Measurements from ENCODE around the gene TBC1D13. TPM values are rescaled to one million over a fixed set of nuclear protein-coding genes. Genes with fewer than 3 reads are reported as not detected.
A peak's percentile ranks its signal among the peaks of the same experiment; 100 is the strongest.

TBC1D13 gene
- total RNA-seq, 3 donors from 2014 or later (not counting 1 experiment from before 2014, with no cell fraction given) = 31.5 to 34.5 (median 33.7) TPM

DNA sequence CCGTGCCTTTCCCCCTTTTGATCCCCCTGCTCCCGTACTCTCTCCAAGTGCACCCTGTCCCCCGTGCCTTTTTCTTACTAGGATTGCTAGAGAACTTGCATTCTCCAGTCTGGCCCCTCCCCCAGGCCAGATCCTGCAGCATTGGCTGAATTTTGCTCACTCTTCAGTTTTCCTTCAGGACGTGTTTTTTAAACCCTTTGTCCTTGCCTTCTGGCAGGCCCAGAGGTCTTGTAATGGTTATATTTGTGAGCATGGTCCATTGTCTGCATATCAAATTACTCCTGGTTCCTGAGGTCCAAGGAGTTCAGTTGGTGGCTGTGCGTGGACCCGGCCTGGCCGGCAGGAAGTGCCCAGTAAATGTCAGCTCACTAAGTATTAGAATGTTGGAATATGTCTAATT is 606 bp downstream of the TBC1D13 start:
- under 1% methylated on average over 6 of the region's 7 CpGs for WGBS (ENCODE audit: insufficient coverage)
- no peaks in the 10 kb centered on the region for H3K9me3 Mint-ChIP-seq
- peak in 1 of 2 donors; percentile 37 for DNase-seq

DNA sequence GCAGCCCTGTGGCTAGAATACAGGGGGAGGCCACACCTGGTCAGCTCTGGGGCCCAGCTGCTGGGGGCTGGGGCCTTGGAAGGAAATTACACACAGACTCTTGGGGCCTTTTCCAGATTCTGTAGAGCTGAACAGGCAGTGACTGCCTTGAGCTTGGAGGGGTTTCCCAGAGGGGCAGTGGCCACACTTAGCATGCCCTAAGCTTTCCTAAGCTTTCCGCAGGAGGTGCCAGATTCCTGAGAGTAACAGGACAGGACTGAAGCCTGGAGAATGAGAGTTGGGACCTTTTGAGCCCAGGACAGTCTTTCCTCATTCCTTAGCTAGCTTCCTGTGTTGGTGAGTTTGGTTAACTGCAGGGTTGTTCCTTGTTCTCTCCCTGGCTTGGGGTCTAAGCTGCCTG is 1.4 kb downstream of the TBC1D13 start:
- H3K4me3 ChIP-seq (ENCODE audit: low read length) = no peak overlapping the region
- WGBS (ENCODE audit: insufficient coverage) = 100% methylated on average over 1 of the region's 1 CpG
- peaks cover 31% of the 10 kb centered on the region for H3K36me3 ChIP-seq (ENCODE audit: control insufficient read depth, insufficient read depth, low read length)
- peak overlapping the region; percentile 96 for H3K4me3 Mint-ChIP-seq
- peaks cover 19% of the 10 kb centered on the region for H3K4me1 ChIP-seq (ENCODE audit: control insufficient read depth, insufficient read depth, low read length)
- H3K27ac ChIP-seq (ENCODE audit: low read length) = no peak overlapping the region
- peaks cover 24 to 38% of the 10 kb centered on the region in 2 donors for H3K4me1 Mint-ChIP-seq
- ATAC-seq (no peak), DNase-seq (no peak)
- H3K27me3 Mint-ChIP-seq (ENCODE audit: low read depth in 2 of 2) = no peaks in the 10 kb centered on the region
- intact Hi-C loops (cut with micrococcal nuclease) = no loop called here
- no peaks in the 10 kb centered on the region for H3K27me3 ChIP-seq (ENCODE audit: control insufficient read depth, insufficient read depth, low read length)
- H3K36me3 Mint-ChIP-seq = peaks cover 6% of the 10 kb centered on the region
- TF ChIP-seq, protein P1, sequence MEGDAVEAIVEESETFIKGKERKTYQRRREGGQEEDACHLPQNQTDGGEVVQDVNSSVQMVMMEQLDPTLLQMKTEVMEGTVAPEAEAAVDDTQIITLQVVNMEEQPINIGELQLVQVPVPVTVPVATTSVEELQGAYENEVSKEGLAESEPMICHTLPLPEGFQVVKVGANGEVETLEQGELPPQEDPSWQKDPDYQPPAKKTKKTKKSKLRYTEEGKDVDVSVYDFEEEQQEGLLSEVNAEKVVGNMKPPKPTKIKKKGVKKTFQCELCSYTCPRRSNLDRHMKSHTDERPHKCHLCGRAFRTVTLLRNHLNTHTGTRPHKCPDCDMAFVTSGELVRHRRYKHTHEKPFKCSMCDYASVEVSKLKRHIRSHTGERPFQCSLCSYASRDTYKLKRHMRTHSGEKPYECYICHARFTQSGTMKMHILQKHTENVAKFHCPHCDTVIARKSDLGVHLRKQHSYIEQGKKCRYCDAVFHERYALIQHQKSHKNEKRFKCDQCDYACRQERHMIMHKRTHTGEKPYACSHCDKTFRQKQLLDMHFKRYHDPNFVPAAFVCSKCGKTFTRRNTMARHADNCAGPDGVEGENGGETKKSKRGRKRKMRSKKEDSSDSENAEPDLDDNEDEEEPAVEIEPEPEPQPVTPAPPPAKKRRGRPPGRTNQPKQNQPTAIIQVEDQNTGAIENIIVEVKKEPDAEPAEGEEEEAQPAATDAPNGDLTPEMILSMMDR (IDR thresholded peaks at IDR 0.05) = no peak
- H3K9me3 ChIP-seq (ENCODE audit: control insufficient read depth, insufficient read depth, low read length) = no peaks in the 10 kb centered on the region
- no peaks in the 10 kb centered on the region for H3K9me3 Mint-ChIP-seq
- H3K27ac Mint-ChIP-seq = peak overlapping the region; percentile 86 to 91

More for the DNA sequence above, 606 bp downstream of the TBC1D13 start:
- peak overlapping the region; percentile 96 for H3K4me3 Mint-ChIP-seq
- peak overlapping the region; percentile 66 for H3K27ac ChIP-seq (ENCODE audit: low read length)
- H3K4me1 Mint-ChIP-seq = peaks cover 19 to 32% of the 10 kb centered on the region in 2 donors
- TF ChIP-seq, protein P1 (IDR thresholded peaks at IDR 0.05) = no peak
- no peaks in the 10 kb centered on the region for H3K9me3 ChIP-seq (ENCODE audit: control insufficient read depth, insufficient read depth, low read length)
- H3K36me3 Mint-ChIP-seq = peaks cover under 1% of the 10 kb centered on the region
- no peaks in the 10 kb centered on the region for H3K27me3 Mint-ChIP-seq (ENCODE audit: low read depth in 2 of 2)
- peaks cover 19% of the 10 kb centered on the region for H3K4me1 ChIP-seq (ENCODE audit: control insufficient read depth, insufficient read depth, low read length)
- peaks cover 23% of the 10 kb centered on the region for H3K36me3 ChIP-seq (ENCODE audit: control insufficient read depth, insufficient read depth, low read length)
- no peaks in the 10 kb centered on the region for H3K27me3 ChIP-seq (ENCODE audit: control insufficient read depth, insufficient read depth, low read length)
- peak overlapping the region; percentile 86 to 91 for H3K27ac Mint-ChIP-seq
- H3K4me3 ChIP-seq (ENCODE audit: low read length) = peak overlapping the region; percentile 69
- ATAC-seq = no peak
- intact Hi-C loops (cut with micrococcal nuclease) = loop anchor here (1.0 kb wide), 1 partner anchor 16 kb away; the partner anchor contains the start of gene ZER1

DNA sequence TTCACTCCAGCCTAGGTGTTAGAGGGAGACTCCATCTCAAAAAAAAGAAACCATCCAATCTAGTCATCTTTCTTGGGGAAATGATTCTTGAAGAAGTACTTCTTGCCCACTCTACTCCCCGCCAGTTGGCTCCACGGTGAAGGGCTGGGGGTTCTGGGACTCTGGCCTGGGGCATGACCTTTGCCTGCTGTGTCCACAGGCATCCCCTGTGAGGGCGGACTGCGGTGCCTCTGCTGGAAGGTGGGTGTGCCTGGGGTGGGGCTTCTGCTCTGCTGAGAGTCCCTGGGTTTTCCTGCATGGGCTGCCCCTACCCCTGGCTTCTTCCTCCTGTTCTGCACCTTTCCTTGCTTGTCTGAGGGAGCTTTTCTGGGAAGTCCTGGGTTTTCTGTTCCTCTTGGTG is 3.5 kb downstream of the TBC1D13 start:
- TF ChIP-seq, protein P1 (IDR thresholded peaks at IDR 0.05) = no peak
- intact Hi-C loops (cut with micrococcal nuclease) = no loop called here
- no peaks in the 10 kb centered on the region for H3K9me3 Mint-ChIP-seq
- ATAC-seq (no peak), DNase-seq (no peak)
- no peak overlapping the region for H3K4me3 ChIP-seq (ENCODE audit: low read length)
- H3K9me3 ChIP-seq (ENCODE audit: control insufficient read depth, insufficient read depth, low read length) = no peaks in the 10 kb centered on the region
- no peak overlapping the region for H3K27ac ChIP-seq (ENCODE audit: low read length)
- H3K4me3 Mint-ChIP-seq = no peak overlapping the region
- H3K27me3 Mint-ChIP-seq (ENCODE audit: low read depth in 2 of 2) = no peaks in the 10 kb centered on the region
- 93% methylated on average over 4 of the region's 4 CpGs for WGBS (ENCODE audit: insufficient coverage)
- H3K36me3 ChIP-seq (ENCODE audit: control insufficient read depth, insufficient read depth, low read length) = peaks cover 42% of the 10 kb centered on the region
- no peak overlapping the region for H3K27ac Mint-ChIP-seq
- no peaks in the 10 kb centered on the region for H3K27me3 ChIP-seq (ENCODE audit: control insufficient read depth, insufficient read depth, low read length)
- H3K4me1 Mint-ChIP-seq = peaks cover 28 to 43% of the 10 kb centered on the region in 2 donors
- peaks cover 19% of the 10 kb centered on the region for H3K4me1 ChIP-seq (ENCODE audit: control insufficient read depth, insufficient read depth, low read length)
- H3K36me3 Mint-ChIP-seq = peaks cover 6% of the 10 kb centered on the region

DNA sequence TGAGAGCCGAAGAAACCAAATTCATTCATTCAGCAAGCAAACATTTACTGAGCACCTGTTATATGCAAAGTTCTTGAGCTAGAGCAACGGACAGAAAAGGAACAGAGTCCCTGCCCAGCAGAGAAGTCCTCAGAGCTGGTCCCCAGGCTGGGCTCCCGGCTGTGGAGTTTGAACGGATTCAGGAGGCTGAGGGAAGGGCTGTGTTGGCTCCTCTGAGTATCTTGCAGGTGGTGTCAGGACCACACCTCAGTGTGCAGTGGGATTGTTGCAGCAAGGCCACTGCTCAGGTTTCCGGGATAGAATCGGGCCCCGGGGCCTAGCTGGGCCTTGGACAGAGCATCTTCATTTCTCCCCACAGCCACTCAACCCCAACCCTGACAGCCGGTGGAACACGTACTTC is 5.1 kb downstream of the TBC1D13 start:
- H3K36me3 ChIP-seq (ENCODE audit: control insufficient read depth, insufficient read depth, low read length) = peaks cover 47% of the 10 kb centered on the region
- no peak overlapping the region for H3K27ac ChIP-seq (ENCODE audit: low read length)
- peaks cover 12% of the 10 kb centered on the region for H3K4me1 ChIP-seq (ENCODE audit: control insufficient read depth, insufficient read depth, low read length)
- peaks cover 23 to 37% of the 10 kb centered on the region in 2 donors for H3K4me1 Mint-ChIP-seq
- TF ChIP-seq, protein P1 (IDR thresholded peaks at IDR 0.05) = no peak
- no peak overlapping the region for H3K27ac Mint-ChIP-seq
- intact Hi-C loops (cut with micrococcal nuclease) = no loop called here
- DNase-seq (peak in 1 of 2 donors; percentile 1), ATAC-seq (no peak)
- H3K4me3 Mint-ChIP-seq = no peak overlapping the region
- no peaks in the 10 kb centered on the region for H3K27me3 ChIP-seq (ENCODE audit: control insufficient read depth, insufficient read depth, low read length)
- H3K36me3 Mint-ChIP-seq = peaks cover 6% of the 10 kb centered on the region
- 98% methylated on average over 9 of the region's 9 CpGs for WGBS (ENCODE audit: insufficient coverage)
- H3K9me3 ChIP-seq (ENCODE audit: control insufficient read depth, insufficient read depth, low read length) = no peaks in the 10 kb centered on the region
- no peaks in the 10 kb centered on the region for H3K27me3 Mint-ChIP-seq (ENCODE audit: low read depth in 2 of 2)
- H3K4me3 ChIP-seq (ENCODE audit: low read length) = no peak overlapping the region
- no peaks in the 10 kb centered on the region for H3K9me3 Mint-ChIP-seq
